SHP77 treated with DMSO at 0.1 percent for 48 hours (cell line): ENCODE measurements around the gene CFAP157.

Experiments used
- DNase-seq: peaks from one replicate; lab custom pipeline; 2025; lab: John Stamatoyannopoulos, UW

The CFAP157 gene

GRCh38 chr9:127693143-127693542 lies 13.6 kb upstream of the CFAP157 start:
- no peak for DNase-seq

- no peak for DNase-seq
These were observed 13.1 kb upstream of the CFAP157 start for GRCh38 chr9:127693697-127694096.

DNA sequence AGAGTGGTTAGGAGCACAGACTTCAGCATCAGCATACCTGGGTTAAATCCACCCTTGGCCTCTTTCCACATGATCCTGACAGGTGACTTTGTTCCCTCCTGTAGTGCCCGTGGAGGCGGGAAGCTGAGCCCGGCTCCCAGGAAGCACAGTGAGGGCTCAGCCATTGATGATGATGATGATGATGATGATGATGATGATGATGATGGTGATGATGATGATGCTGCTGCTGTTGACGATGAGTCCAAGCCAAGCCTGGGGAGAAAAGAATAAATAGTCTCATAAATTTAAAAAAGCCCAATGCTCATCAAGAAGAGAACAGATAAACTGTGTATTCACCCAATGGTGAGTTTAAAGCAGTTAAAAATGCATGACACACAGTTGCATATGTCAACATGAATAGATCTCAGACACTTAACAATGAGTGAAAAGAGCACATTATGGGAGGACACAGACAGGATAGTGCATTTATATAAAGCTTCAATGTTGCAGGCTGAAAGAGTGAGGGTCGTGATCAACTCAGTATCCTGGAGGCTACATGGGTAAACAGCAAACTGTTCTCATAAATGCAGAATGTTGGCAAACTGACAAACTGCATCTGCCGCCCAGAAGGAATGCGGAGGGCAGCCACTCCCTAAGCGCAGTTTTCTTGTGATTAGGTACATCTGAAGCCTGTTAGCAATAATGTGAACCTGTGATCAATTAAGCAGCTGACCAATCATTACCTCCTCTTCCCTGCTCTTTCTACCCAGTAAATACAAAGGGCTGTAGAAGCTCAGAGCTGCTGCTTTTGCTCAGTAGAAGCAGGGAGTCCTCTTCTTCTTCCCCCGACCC lies 11.7 kb upstream of the CFAP157 start:
- no peak for DNase-seq

DNA sequence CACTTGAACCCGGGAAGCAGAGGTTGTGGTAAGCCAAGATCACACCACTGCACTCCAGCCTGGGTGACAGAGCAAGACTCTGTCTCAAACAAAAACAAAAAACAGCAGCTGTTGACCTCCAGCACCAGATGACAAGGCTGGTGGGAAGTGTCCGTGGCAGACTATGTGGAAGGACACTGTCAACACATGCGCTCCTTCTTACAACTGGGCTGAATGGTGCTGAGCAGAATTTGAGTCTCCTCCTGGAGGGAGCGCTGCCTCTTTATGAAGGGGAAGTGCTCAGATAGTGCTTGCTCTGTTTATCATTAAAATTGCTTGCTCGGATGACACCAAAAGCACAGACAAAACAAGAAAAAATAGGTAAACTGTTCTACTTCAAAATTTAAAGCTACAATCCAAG lies 9.2 kb upstream of the CFAP157 start:
- no peak for DNase-seq

GRCh38 chr9:127698386-127698785 lies 8.4 kb upstream of the CFAP157 start:
- no peak for DNase-seq

- DNase-seq, result peak; percentile 94
These were observed 7.7 kb upstream of the CFAP157 start for GRCh38 chr9:127698985-127699670.

DNA sequence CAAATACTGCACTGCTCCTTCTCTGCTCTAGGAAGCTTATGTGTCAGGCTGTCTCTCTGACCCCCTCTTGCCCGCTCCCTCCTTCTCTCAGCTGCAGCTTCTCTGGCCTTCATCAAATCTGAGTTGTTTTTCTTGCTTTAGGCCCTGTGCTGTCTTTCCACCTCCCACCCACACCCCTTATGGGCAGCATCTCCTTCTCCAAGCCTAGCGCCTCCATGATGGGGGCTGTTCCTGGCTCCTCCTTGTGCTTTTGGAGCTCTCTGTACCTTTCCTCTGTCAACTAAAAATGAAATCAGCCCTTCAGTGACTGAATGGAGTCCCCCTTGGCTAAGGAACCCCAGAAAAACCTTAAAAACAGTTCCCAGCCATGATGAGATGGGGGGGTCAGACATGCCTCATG lies 6.6 kb upstream of the CFAP157 start:
- DNase-seq, result no peak

- DNase-seq, result no peak
These were observed 6.1 kb upstream of the CFAP157 start for GRCh38 chr9:127700594-127701255.

- DNase-seq, result no peak
These were observed 3.4 kb upstream of the CFAP157 start for GRCh38 chr9:127703289-127703946.

DNA sequence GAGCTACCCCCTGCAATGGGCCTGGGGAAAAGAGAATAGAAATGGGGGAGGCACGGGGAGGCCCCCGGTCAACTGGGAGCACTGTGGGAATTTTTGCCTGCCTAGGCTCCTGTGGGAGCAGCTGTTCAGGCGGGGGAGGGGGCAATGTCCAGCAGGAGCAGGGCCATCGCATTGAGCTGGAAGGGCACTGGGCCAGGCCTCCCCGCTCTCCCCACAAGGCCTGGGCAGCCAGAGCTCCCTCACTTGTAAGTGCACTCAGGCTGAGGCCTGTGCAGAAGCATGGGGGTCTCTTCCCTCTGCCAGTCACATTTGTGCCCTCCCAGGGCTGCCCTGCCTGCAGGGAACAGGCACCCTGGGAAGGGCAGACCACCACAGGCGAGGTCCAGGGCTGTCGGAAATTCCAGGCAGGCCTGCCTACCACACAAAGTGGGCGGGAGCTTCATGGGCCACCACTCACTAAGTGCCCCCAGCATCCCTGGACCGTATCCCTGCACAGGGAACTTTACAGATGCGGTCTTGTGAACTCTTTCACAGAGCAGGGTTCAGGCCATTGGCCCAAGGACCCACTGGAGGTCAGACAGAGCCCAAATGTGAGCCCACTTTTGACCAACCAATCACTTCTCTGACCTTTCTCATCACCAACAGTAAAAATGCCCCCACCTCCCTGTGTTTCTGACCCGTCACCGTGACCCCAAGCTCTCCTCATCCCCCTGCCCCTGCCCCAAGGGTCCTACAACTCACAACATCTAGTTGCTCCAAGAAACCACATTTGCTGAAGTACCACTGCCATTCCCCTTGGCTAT lies 1.0 kb upstream of the CFAP157 start:
- no peak for DNase-seq

- peak; percentile 25 for DNase-seq
These were observed 978 bp downstream of the CFAP157 start for GRCh38 chr9:127707766-127708165.

DNA sequence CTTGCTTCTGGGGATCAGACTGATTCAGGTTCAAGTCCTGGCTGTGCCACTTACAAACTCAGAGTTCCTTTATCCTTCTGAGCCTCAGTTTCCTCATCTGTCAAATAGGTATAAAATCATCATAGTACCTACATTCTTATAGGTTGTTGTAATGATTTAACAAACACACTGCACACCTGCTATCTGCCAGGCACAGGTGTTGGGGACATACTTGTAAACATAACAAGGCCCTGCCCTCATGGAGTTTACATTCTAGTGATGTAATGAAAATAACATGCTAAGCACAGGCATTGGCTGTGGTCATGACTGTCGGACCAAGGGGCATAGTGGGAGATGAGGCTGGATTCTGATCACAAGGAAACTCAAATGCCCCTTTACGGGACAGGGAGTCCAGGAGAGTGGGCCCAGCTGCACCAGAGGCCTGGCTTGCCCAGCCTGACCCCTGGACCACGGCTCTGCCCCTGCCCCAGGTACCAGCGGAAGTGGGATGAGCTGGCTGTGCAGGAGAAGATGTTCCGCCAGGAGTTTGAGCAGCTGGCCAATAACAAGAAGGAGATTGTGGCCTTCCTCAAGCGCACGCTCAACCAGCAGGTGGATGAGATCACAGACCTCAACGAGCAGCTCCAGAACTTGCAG lies 2.3 kb downstream of the CFAP157 start:
- DNase-seq, result no peak

DNA sequence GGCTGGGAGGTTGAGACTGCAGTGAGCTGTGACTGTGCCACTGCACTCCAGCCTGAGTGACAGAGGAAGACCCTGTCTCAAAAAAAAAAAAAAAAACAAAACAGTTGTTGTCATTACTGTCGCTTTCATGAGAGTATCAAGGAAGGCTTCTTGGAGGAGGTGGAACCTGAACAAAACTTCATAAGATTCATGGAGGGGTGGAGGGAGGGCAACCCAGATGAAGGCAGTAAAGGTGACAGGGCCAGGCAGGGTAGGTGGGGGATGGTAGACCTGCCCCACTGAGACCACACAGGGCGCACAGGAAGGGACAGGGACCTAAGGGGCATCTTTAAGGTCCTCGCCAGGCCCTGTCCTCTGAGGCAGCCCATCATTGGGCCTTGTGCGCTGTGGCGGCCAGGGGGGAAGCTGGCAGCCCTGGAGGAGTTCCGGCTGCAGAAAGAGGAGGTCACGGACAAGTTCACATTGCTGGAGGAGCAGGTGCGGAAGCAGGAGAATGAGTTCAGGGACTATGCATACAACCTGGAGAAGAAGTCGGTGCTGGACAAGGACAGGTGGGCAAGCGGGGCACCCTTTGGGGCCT lies 3.5 kb downstream of the CFAP157 start:
- DNase-seq, result no peak

- no peak for DNase-seq
These were observed 4.5 kb downstream of the CFAP157 start for GRCh38 chr9:127711226-127711701.

DNA sequence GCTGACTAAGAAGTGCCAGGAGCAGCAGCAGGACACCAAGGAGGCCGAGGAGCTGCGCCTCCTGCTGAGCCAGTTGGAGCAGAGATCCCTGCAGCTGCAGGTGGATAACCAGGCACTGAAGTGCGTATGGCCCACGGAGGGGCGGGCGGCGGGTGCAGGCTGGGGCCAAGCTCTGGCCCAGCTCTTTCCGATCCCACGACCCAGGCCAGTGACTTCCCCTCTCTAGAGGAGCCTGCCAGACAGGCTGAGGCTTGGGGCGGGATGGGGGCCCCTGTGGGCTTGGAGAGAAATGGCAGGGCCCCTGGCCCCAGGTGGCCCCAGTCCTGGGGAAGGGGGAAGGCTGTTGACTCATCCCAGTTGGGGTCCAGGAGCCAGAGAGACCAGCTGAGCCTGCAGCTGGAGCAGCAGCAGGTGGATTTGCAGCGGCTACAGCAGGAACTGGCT lies 5.1 kb downstream of the CFAP157 start:
- DNase-seq, result no peak

- DNase-seq, result no peak
These were observed 5.6 kb downstream of the CFAP157 start for GRCh38 chr9:127712371-127712770.

- DNase-seq, result no peak
These were observed 6.1 kb downstream of the CFAP157 start for GRCh38 chr9:127712867-127713266.

- no peak for DNase-seq
These were observed 7.4 kb downstream of the CFAP157 start for GRCh38 chr9:127714020-127714750.

DNA sequence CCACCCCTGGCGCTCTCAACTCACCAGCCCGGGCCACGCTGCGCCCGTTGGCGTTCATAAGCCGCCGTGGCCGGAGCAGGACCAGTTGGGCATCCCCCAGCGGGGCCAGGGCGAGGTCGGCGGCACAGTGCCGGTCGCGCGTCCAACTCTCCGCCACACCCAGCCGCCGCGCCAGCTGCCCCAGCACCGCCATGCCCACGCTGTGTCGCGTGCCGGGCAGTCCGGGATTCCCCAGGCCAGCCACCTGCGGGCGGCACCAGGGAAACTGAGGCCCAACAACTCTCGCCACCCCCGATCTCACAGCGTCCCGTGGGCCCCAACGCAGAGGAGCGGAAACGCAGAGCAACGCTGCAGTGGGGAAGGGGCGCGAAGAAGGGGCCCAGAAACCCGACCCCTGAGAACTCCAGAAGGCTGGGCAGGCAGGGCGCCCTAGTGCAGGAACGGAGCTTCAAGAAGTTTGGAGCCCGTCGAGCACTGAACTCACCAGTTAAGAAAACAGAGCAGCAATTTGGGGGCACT lies 8.2 kb downstream of the CFAP157 start:
- DNase-seq, result no peak
